Upper lobe of left lung (tissue), 6 donors: Measurements from ENCODE around the gene RHBDF1. TPM values are rescaled to one million over a fixed set of nuclear protein-coding genes. Genes with fewer than 3 reads are reported as not detected.

Source experiments
- ATAC-seq, 2 donors: fragments of 200-7000 bp; cut with Tn5 transposase; one replicate each; pipeline ENCODE4 v1.9.1; 2022; ENCODE audit warnings: mild to moderate bottlenecking in 2 of 2, moderate library complexity in 2 of 2; ENCODE audit not compliant: low FRiP score in 2 of 2
- DNase-seq, 2 donors: peaks; one replicate each; pipeline ENCODE4 v3.0.0-alpha.2; 2019 to 2020
- H3K27ac ChIP-seq, 4 donors: fragments of 200-600 bp; sonication (generic); one replicate each; pipeline ENCODE4 v1.5.1; 2016 to 2019
- H3K27me3 ChIP-seq, 4 donors: fragments of 200-600 bp; sonication (generic); one replicate each; pipeline ENCODE4 v1.5.1; 2017 to 2019
- H3K36me3 ChIP-seq, 4 donors: fragments of 200-600 bp; sonication (generic); one replicate each; pipeline ENCODE4 v1.5.1; 2016 to 2019
- H3K4me1 ChIP-seq, 4 donors: fragments of 200-600 bp; sonication (generic); one replicate each; pipeline ENCODE4 v1.5.1; 2018 to 2019
- H3K4me3 ChIP-seq, 4 donors: fragments of 200-600 bp; sonication (generic); one replicate each; pipeline ENCODE4 v1.5.1; 2017 to 2019; ENCODE audit warnings: mild to moderate bottlenecking in 2 of 4, moderate library complexity in 1 of 4
- H3K9me3 ChIP-seq, 4 donors: fragments of 200-600 bp; sonication (generic); one replicate each; pipeline ENCODE4 v1.5.1; 2018 to 2019
- EP300 ChIP-seq, 4 donors: sonication (generic); formaldehyde crosslinking; IDR thresholded peaks; one replicate each; pipeline ENCODE4 v1.5.1; 2017; ENCODE audit warnings: antibody characterized with exemption in 4 of 4, control low read depth in 2 of 4
- POLR2A ChIP-seq, 4 donors: fragments of 450-650 bp; IDR thresholded peaks; one replicate each; pipeline ENCODE4 v1.5.1; 2016 to 2017; ENCODE audit warnings: antibody characterized with exemption in 4 of 4, mild to moderate bottlenecking in 2 of 4
- POLR2AphosphoS5 ChIP-seq, 2 donors: sonication (generic); formaldehyde crosslinking; IDR thresholded peaks; one replicate each; pipeline ENCODE4 v1.5.1; 2017; ENCODE audit warnings: antibody characterized with exemption in 2 of 2
- WGBS, 2 donors: methylation state at CpG; one replicate each; pipeline ENCODE4 v1.1.5; 2017 to 2018; 5-methylcytosine and 5-hydroxymethylcytosine counted together
- total RNA-seq, 6 donors: library from RNA; depleted of rRNA in 4 of 6; stranded (reverse); fragments of >200 nt in 4 of 6; gene quantifications; one replicate each; pipeline versions ENCODE4 v1.1.0 to v1.2.1, GENCODE V29; 2016 to 2021
- TF ChIP-seq, protein P1 (sequence below), 6 experiments: fragments of 450-650 bp in 4 of 6; fragments of 200-600 bp in 2 of 6; sonication (generic) in 2 of 6; IDR thresholded peaks; one replicate each; pipeline ENCODE4 v1.5.1; 2016 to 2019; ENCODE audit warnings: antibody characterized with exemption in 6 of 6
- donor health status: DM: no; HTN: no; CAD: no; lungs with moderate emphysema.
- donor health status: DM: no; HTN: yes; CAD: no; lungs with severe emphysema.

The RHBDF1 gene
- total RNA-seq, 6 donors from 2014 or later: 24.4 to 110 (median 46.3) TPM

DNA sequence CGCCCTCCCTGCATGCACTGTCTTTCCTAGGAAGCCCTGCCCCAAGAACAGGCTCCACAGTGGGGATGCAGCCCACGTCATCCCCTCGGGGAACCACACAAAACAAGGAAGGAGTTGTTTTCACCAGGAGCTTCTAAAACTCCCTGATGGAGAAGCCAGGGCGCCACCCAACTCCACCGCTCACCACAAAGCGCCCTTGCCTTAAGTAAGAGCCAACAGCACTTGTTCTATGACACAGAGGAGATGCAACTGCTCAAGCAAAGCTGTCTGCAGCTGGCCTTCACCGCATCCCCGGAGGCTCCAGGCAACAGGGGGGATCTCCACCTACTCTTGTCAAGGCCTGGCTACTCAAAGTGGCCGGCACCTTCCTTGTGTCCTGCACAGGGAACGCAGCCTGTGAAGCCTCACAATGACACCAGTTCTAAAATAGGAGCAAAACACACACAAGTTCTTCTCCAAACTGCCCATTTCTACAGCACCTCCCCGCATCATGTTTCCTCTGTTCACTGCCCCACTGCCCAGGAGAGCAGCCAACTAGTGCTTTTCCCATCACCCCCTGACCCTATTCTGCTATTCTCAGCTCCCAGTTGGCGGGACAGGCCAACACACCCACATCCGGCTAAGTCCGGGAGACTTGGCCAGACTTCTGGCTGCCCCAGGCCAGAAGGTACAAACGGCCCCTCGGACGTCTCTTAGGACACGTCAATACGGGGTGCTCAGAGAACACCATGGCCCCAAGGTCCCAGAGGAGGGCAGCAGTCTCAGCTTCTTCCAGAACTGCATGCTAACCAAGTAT lies 29.8 kb upstream of the RHBDF1 start:
- peak in 1 of 4 donors; percentile 33 for TF ChIP-seq EP300 (IDR thresholded peaks at IDR 0.05)
- TF ChIP-seq, protein P1, sequence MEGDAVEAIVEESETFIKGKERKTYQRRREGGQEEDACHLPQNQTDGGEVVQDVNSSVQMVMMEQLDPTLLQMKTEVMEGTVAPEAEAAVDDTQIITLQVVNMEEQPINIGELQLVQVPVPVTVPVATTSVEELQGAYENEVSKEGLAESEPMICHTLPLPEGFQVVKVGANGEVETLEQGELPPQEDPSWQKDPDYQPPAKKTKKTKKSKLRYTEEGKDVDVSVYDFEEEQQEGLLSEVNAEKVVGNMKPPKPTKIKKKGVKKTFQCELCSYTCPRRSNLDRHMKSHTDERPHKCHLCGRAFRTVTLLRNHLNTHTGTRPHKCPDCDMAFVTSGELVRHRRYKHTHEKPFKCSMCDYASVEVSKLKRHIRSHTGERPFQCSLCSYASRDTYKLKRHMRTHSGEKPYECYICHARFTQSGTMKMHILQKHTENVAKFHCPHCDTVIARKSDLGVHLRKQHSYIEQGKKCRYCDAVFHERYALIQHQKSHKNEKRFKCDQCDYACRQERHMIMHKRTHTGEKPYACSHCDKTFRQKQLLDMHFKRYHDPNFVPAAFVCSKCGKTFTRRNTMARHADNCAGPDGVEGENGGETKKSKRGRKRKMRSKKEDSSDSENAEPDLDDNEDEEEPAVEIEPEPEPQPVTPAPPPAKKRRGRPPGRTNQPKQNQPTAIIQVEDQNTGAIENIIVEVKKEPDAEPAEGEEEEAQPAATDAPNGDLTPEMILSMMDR (IDR thresholded peaks at IDR 0.05): no peak
- peak; percentile 29 to 69 for TF ChIP-seq POLR2AphosphoS5 (IDR thresholded peaks at IDR 0.05)
- Histone ChIP-seq H3K27ac (peak overlapping the region; percentile 62 to 80 (median 67)), H3K36me3 (peaks cover 0 to 34% (median 16%) of the 10 kb centered on the region in 4 donors), H3K4me3 (no peak overlapping the region), H3K27me3 (no peaks in the 10 kb centered on the region), H3K9me3 (no peaks in the 10 kb centered on the region), H3K4me1 (peaks cover under 1 to 33% (median 11%) of the 10 kb centered on the region in 4 donors)
- 50 to 81% methylated on average over 9 to 19 of the region's 19 CpGs for WGBS, 2 donors
- peak in 1 of 2 donors; percentile 42 for DNase-seq
- peak; percentile 44 to 58 for ATAC-seq

DNA sequence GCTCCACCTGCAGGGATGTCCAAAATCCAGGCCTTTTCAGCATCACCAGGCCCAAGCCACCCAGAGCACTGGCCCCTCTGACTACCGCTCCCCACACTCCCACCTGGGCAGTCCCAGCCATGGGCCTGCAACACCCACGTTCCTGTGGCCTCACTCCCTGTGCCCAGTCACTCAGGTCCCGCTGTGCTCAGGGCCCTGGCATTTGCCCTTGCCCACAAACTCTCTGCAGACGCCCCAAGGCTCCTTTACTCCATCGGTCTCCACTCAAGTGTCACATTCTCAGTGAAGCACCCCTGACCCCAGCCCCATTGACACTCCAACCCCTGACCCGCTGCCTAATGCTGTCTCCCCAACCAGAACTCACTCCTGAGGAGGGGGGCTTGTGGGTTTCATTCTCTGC lies 29.2 kb upstream of the RHBDF1 start:
- 90% methylated on average over 6 of the region's 6 CpGs for WGBS, 2 donors
- ATAC-seq: no peak
- no peak for TF ChIP-seq EP300 (IDR thresholded peaks at IDR 0.05)
- TF ChIP-seq, protein P1 (IDR thresholded peaks at IDR 0.05): no peak
- TF ChIP-seq POLR2AphosphoS5 (IDR thresholded peaks at IDR 0.05): no peak
- TF ChIP-seq POLR2A (IDR thresholded peaks at IDR 0.05): no peak

DNA sequence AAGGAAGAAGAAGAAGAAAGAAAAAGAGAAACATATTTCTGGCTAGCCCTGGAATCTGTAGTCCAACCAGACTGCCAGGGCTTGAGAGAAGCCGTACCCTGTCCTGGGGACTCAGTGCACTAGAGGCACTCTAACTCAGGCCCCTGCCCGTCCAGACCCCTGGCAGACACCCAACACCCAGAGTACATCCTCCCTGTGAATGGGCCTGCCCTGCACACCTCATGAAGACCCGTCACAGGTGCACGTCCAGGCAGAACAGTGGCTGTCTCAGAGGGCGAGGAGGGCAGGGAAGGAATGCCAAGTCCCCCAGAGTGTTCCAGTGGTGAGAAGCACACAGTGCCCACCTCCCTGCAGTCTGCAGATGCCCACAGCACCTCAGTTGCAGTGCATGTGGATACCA lies 28.6 kb upstream of the RHBDF1 start:
- no peaks in the 10 kb centered on the region for H3K9me3 ChIP-seq
- no peaks in the 10 kb centered on the region for H3K27me3 ChIP-seq
- H3K4me3 ChIP-seq: no peak overlapping the region
- WGBS, 2 donors: 84 to 87% methylated on average over 5 of the region's 5 CpGs
- H3K36me3 ChIP-seq: peaks cover 0 to 33% (median 16%) of the 10 kb centered on the region in 4 donors
- ATAC-seq (no peak), DNase-seq (no peak)
- H3K4me1 ChIP-seq: peaks cover 6 to 35% (median 17%) of the 10 kb centered on the region in 4 donors
- TF ChIP-seq, protein P1 (IDR thresholded peaks at IDR 0.05): no peak
- no peak for TF ChIP-seq POLR2AphosphoS5 (IDR thresholded peaks at IDR 0.05)
- no peak for TF ChIP-seq POLR2A (IDR thresholded peaks at IDR 0.05)
- TF ChIP-seq EP300 (IDR thresholded peaks at IDR 0.05): no peak
- peak overlapping the region; percentile 62 to 80 (median 67) for H3K27ac ChIP-seq

More for the DNA sequence above, 29.2 kb upstream of the RHBDF1 start:
- Histone ChIP-seq H3K27ac (peak overlapping the region; percentile 62 to 80 (median 67)), H3K4me3 (no peak overlapping the region), H3K9me3 (no peaks in the 10 kb centered on the region), H3K36me3 (peaks cover 0 to 34% (median 16%) of the 10 kb centered on the region in 4 donors), H3K27me3 (no peaks in the 10 kb centered on the region), H3K4me1 (peaks cover 6 to 34% (median 17%) of the 10 kb centered on the region in 4 donors)
- DNase-seq: no peak

DNA sequence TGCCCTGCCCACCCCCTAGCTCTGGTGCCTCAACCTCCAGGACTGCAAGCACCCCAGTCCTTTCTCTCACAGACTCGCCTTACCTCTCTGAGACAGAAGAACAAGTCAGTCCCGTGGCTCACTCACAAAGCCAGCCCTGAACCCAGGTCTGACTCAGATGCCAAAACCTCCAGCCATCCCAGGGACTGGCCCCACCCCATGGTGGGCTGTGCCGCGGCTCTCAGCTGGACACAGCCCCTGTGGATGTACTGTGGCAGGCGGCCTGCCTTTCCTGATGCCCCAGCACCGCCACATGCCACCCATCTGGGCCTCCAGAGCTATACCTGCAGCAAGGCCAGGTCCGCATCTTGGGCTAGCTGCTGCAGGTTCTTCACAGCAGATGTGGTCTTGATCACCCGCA lies 25.4 kb upstream of the RHBDF1 start:
- ATAC-seq (no peak), DNase-seq (no peak)
- no peaks in the 10 kb centered on the region for H3K27me3 ChIP-seq
- H3K36me3 ChIP-seq: peaks cover 0 to 24% (median 11%) of the 10 kb centered on the region in 4 donors
- H3K4me1 ChIP-seq: peaks cover 6 to 35% (median 17%) of the 10 kb centered on the region in 4 donors
- H3K9me3 ChIP-seq: no peaks in the 10 kb centered on the region
- H3K27ac ChIP-seq: no peak overlapping the region
- TF ChIP-seq POLR2AphosphoS5 (IDR thresholded peaks at IDR 0.05): no peak
- TF ChIP-seq POLR2A (IDR thresholded peaks at IDR 0.05): no peak
- TF ChIP-seq, protein P1 (IDR thresholded peaks at IDR 0.05): no peak
- TF ChIP-seq EP300 (IDR thresholded peaks at IDR 0.05): no peak
- H3K4me3 ChIP-seq: no peak overlapping the region
- WGBS, 2 donors: 91 to 92% methylated on average over 6 to 7 of the region's 8 CpGs
